Prostate gland (tissue), 2 donors: Measurements from ENCODE around the gene CAPN15.

Source experiments
- CTCF ChIP-seq, 4 experiments: fragments of 200-600 bp in 2 of 4; fragments of 450-650 bp in 2 of 4; sonication (generic) in 2 of 4; IDR thresholded peaks; 1 replicate in 3 of 4; 2 replicates in 1 of 4; pipeline ENCODE4 v1.5.1; 2016 to 2019; ENCODE audit warnings: antibody characterized with exemption in 4 of 4, mild to moderate bottlenecking in 2 of 4, moderate library complexity in 2 of 4
- POLR2AphosphoS5 ChIP-seq: sonication (generic); formaldehyde crosslinking; IDR thresholded peaks from one replicate; pipeline ENCODE4 v1.6.1; 2017; ENCODE audit warnings: antibody characterized with exemption

- TF ChIP-seq POLR2AphosphoS5: no peak
- no peak for TF ChIP-seq CTCF (IDR thresholded peaks at IDR 0.05)
Observed at GRCh38 chr16:491220-491919, 36.1 kb upstream of the CAPN15 start.
